ENCODE results near the gene LRFN3.
A peak's percentile ranks its signal among the peaks of the same experiment; 100 is the strongest.
"Not testable (repeated sequence)": the region's sequence is repeated elsewhere in the genome, so short reads cannot be mapped to it uniquely, and the experiment has no call there.

LRFN3 gene, protein sequence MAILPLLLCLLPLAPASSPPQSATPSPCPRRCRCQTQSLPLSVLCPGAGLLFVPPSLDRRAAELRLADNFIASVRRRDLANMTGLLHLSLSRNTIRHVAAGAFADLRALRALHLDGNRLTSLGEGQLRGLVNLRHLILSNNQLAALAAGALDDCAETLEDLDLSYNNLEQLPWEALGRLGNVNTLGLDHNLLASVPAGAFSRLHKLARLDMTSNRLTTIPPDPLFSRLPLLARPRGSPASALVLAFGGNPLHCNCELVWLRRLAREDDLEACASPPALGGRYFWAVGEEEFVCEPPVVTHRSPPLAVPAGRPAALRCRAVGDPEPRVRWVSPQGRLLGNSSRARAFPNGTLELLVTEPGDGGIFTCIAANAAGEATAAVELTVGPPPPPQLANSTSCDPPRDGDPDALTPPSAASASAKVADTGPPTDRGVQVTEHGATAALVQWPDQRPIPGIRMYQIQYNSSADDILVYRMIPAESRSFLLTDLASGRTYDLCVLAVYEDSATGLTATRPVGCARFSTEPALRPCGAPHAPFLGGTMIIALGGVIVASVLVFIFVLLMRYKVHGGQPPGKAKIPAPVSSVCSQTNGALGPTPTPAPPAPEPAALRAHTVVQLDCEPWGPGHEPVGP

DNA sequence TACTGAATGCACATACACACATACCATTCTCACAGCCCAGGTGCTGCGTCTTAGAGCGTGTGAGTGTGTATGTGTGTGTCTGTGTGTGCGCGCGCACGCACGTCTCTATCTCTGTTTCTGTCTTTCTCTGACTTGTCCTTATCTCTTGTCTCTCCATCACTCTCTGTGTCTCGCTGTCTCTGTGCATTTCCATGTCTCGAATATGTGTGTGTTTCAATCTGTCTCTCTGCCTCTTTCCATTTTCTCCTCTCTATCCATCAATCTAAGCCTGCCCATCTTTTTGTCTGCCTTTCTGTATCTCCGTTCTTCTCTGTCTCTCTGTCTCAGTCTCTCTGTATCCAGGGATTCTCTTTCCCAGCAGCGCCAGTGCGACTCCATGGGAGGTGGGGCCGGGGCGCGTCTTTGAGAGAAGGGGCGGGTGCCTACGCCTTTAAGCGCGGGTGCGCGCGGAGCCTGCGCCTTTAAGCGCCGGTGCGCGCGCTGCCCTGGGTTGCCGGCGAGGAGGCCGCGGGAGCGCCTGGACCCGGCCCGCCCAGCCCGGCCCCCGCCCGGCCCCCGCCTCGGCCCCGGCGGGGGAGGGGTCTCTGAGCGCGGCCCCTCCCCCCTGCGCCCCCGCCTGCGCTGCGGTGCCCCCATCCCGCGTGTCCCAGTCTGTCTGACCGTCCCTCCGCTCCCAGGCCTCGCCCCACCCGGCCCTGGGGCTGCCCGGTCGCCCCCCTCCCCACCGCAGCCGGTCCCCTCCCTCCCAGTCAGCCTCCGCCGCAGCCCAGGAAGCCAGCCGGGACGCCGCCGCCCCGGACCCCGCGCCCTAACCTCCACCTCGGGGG is at the start of gene LRFN3:
LRFN3 (plus strand) TSS at position 464 of the 827 bp plus-strand sequence. CDS start 3,052 bp downstream, outside the sequence.
- peak; percentile 51 for DNase-seq

DNA sequence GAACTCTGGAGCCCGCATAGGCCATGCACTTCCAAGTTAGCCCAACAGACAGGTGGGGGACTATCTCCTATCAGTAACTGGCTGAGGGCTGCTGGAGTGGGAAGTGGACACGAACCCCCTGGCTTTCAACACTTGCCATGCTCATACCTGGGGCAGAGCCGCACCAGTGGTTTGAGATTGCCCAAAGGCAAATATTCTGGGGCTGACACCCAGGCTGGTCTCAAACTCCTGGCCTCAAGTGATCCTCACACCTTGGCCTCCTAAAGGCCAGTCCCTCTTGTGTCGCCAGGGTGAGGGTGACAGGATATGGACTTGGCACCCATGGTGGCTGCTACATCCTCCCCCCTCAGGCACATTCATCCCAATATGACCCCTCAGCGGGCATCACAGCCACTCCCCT is 49.0 kb upstream of the LRFN3 start:
- no peak for DNase-seq

DNA sequence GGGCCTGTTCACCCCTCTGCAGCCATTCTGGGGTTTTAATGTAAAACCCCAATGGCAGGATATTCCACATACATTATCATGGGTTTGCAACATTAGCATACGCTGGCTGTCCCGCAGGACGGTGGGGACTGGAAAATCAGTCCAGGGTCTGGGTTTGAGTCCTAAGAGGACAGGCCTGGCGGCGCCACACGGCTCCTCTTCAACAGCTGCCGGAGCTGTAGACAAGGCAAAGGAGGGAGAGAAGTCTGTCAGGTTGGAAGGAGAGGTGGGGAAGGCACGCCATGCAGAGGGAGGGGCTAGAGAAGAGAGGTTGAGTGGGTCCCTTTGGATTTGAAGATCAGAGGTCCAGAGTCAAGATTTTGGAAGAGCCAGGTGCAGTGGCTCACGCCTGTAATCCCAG is 47.8 kb upstream of the LRFN3 start:
- no peak for DNase-seq

DNA sequence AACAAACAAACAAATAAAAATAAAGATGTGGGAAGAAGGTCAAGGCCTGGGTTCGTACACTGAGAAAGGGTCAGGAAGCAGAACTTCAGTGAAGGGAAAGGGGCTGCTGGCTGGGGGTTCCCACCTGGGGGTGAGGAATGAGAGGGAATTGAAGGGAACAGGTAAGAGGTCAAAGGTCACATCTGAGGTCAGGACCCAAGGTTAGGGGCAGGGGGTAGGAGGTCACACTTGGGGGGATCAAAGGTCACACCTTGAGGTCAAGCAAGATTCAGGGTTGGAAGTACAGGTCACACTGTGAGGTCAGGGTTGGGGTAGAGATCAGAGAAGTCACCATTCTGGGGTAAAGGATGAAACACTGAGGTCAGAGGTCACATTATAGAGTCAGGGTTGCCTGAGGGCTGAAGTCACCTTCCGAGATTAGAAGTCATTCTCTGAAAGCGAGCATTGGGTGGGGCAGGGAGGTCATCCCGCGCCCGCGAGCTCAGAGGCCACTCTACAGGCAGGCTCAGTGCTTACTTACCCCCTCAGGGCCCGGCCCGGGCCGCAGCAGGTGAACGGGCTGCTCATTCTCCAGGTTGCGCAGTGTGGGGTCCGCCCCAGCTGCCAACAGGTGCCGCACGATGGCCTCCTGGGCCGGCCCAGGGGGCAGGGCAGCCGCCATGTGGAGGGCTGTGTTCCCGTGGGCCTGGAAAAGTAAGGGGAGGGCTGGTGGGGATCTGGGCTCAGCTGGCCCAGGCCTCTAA is 46.6 kb upstream of the LRFN3 start:
- DNase-seq, result no peak

DNA sequence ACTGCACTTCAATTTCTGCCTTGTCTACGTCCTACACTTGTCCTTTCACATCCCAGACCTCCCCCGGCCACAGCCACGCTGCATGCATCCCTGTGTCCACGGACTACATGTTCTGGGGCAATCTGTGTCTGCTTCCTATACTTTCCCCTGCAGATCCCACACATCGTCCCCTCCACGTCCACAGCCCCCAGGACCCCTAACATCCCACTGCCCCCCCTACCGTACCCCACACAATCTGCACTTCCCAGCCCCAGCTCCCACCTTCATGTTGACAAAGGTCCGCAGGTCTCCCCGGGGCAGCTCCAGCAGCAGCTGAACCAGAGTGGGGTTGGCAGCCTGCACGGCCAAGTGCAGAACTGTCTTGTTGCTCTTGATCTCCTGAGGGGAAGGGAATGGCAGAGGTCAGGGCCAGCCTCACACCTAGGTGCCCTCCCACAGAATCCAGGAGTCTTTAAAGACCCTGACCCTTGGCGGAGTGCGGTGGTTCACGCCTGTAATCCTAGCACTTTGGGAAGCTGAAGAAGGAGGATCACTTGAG is 46.0 kb upstream of the LRFN3 start:
- DNase-seq, result no peak

DNA sequence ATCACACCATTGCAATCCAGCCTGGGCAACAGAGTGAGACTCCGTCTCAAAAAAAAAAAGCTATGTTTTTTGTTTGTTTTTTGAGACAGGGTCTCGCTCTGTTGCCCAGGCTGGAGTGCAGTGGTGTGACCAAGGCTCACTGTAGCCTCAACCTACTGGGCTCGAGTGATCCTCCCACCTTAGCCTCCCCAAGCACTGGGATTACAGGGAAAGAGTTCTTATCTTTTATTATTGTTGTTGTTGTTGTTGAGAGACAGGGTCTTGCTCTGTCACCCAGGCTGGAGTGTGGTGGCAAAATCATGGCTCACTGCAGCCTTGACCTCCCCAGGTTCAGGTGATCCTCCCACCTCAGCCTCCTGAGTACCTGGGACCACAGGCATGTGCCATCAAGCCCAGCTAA is 44.4 kb upstream of the LRFN3 start:
- DNase-seq, result not testable (repeated sequence)

DNA sequence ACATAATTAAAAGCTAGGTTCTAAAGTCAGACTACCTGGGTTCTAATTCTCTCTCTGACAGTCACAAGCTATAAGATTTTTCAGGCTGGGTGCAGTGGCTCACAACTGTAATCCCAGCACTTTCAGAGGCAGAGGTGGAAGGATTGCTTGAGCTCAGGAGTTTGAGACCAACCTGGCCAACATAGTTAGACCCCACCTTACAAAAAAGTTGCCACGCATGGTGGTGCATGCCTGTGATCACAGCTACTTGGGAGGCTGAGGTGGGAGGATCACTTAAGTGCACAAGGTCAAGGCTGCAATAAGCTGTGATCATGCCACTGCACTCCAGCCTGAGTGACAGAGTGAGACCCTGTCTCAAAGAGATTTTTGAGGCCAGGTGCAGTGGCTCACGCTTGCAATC is 41.8 kb upstream of the LRFN3 start:
- DNase-seq, result no peak

DNA sequence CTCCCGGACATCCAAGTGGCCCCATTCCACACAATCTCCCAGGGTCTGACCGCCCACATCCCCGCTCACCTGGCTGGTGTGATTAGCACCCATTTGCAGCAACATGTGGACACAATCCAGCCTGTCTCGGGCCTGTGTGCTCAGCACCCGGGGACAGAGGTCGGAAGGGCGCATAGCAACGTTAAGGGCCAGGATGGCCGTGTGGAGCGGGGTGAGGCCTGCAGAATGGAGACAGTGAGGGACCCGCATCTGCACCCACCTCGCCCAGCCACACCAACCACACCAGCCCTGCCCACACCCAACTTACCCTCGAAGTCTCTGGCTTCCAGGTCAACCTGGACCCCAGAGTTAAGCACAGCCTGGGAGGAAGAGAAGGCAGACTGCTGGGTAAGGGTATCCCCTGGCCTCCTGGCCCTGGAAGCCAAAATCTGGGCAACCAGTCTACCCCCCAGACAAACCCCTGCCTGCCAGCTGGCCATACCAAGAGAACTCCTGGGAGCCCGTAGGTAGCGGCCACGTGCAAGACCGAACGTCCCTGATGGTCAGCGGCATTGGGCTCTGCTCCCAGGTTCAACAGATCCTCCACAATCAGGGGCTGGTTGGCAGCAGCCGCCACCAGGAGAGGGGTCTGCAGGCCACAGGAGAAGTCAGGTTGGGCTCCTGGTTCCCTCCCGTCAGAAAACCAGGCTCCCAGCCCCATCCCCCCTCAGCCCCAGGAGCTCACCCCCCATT is 40.1 kb upstream of the LRFN3 start:
- DNase-seq, result no peak

DNA sequence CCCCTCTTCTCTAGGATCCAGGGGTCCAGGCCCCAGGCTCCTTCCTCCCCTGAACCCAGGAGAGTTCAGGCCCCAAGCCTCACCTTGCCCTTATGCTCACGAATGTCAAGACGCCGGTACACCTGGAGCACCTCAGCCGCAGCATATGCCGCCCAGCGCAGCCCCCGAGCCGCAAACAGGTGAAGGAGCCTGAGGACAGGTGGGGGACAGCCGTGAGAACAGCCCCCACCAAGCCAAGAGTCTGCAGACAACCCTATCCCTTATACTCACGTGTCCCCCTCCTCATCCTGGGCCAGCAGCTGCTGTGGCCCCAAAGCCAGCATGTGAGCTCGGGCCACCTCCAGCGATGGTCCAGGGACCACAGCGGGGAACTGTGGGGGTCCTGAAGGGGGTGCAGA is 39.5 kb upstream of the LRFN3 start:
- DNase-seq, result no peak

DNA sequence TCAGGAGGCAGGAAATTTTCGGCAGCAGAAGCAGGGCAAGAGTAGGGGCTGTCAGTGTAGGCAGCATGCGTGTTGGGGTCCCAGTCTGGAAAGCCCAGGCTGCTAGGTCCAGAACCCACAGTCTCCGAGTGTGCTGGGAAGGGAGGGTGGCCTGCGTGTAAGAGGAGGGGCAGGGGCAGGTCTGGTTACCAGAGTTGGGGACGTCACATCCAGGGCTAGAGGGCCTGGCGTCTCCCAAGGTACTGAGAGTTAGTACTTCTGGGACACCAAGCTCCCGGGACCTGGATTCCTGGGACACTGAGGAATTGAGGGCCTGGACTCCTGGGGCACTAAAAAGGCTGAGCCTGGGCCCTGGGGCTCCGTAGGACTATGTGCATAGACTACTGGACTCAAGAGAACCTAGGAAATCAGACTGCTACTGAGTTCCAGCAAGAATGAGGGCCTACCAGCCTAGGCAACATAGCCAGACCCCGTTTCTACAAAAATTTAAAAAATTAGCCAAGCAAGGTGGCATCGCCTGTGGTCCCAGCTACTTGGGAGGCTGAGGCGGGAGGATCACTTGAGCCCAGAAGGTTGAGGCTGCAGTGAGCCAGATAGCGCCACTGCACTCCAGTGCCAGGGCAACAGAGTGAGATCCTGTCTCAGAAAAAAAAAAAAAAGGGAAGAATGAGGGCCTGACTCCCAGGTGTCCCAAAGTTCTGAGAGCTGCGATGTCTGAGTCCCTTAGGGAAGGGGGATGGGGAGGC is 38.3 kb upstream of the LRFN3 start:
- DNase-seq, result no peak

DNA sequence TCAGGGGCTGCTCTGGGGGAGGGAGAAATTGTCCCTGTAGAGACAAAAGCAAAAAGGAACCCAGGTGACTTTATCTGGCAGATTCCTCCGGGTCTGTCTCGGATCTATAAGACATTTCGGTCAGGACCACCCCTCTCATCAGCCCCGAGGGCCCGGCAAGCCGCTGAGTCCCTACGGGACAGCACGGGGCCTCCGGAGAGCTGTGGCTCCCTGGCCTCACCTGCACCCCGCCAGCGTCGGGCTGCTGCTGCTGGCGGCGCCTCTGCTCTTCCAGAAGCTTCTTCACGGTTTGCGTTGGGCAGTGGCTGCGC is 37.7 kb upstream of the LRFN3 start:
- no peak for DNase-seq

DNA sequence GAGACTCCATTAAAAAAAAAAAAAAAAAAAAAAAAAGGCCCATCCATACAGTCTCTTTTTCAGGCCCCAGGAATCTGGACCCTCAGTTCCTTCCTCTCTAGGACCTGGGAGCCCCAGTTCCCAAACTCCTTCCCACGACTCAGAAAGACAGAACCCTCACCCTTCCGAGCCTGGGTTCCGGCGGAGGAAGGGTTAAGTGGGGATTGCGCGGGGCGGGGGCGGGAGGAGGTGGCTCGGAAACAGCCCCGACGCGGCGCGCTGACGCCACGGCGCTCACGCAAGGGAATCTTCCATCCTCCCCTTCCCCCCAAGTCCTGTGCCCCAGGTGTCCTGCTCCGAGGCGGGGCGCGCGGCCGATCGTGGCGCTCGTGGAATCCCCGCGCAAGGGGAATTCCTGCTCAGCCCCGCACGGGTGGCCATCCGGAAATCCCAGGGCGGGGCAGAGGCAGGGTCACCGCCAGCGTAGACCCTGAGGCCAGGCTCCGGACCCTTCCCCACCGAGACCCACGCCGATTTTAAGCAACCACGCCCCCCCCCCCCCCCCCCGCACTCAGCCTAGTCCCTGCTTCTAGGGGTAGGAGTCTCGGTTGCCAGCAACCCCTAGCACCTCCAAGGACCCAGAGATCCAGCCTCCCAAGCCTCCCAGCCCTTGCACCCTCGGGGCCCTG is 36.5 kb upstream of the LRFN3 start:
- DNase-seq, result peak; percentile 21

DNA sequence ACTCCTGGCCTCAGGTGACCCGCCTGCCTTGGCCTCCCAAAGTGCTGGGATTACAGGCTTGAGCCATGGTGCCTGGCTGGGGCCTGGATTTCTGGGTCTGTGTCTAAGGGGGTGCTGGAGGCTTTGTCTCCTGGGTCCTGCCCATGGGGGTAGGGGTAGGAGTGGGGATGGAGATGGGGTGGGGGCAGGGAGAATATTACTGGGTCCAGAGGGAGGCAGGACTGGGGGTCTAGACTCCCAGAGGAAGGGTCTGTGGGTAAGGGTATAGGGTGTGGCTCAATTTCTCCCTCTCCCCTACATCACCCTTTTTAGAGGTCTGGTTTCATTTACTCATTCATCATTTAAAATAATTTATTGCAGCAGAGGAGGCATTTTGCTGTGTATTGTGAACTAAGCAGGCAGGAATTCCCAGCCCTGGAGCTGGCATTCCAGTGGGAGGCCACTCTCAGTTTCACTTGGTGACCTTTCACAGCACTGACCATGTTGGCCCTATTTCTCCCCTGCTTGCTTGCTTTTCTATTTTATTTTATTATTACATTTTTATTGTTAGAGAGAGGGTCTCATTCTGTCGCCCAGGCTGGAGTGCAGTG is 35.0 kb upstream of the LRFN3 start:
- DNase-seq, result no peak

DNA sequence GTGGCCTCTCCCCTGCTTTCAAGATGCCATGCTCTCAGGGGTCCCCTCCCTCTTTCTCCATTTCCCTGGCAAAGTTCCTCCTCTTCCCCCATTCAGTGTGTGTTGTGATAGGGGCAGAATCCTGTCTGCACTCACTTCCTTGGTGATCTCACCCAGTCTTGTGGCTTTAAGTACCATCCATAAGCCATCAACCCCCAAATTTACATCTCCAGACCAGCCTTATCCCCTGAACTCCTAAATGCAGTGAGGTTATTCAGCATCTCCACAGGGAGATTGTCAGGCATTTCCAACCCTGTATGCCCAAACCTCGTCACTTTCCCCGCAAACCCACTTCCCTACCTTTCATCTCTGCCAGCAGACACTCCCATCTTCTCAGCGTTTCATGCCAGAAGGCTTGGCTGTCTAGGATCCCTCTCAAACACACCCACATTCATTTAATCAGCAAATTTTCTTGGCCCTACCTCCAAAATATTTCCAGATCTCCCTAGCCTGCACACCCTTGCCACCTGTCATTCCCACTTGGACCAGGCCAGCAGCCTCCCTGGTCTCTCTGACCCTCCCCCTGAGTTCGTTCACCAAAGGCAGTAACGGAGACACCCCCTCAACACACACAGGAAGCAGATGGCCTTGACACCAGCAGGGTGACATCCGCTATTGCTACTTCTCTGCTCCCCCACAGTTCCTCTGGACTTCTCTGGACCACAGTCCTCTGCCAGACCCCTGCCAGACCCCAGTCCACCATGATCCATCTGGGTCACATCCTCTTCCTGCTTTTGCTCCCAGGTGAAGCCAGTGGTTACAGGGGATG is 34.1 kb upstream of the LRFN3 start, which contains the start of gene HCST:
HCST (plus strand) TSS at position 676 of the 808 bp plus-strand sequence; CDS start at position 741, 65 bp downstream.
- DNase-seq, result no peak

DNA sequence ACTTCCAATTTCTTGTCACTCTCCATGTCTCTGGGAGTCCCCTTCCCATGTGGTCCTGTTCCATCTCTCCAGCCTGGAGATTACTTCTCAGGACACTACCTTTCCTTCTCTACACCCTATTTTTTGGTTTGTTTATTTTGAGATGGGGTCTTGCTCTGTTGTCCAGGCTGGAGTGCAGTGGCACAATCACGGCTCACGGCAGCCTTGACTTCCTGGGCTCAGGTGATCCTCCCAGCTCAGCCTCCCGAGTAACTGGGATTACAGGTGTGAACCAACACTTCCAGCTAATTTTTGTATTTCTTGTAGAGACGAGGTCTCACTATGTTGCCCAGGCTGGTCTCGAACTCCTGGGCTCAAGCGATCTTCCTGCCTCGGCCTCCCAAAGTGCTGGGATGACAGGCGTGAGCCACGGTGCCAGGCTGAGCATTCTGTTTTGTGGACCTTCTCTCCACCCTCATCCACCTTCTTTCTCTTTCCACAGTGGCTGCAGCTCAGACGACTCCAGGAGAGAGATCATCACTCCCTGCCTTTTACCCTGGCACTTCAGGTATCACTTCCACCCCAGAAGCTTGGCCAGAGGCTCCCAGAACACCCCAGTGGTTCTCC is 33.2 kb upstream of the LRFN3 start:
- DNase-seq, result no peak

DNA sequence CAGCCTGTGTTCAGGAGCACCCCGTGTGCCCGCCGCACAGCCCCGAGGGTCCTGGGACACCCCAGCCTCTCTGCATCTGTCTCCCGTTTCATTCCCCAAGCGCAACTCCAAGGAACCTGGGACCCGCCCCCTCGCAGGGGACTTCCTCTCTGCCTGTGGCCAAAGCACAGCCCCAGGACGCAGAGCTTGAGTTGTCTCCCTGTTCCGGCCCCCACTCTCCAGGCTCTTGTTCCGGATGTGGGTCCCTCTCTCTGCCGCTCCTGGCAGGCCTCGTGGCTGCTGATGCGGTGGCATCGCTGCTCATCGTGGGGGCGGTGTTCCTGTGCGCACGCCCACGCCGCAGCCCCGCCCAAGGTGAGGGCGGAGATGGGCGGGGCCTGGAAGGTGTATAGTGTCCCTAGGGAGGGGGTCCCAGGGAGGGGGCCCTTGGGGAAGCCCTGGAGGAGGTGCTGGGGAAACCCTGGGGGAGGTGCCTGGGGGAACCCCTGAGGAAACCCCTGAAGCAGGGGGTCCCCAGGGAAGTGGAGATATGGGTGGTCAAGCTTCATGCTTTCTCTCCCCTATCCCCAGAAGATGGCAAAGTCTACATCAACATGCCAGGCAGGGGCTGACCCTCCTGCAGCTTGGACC is 32.5 kb upstream of the LRFN3 start:
- no peak for DNase-seq

DNA sequence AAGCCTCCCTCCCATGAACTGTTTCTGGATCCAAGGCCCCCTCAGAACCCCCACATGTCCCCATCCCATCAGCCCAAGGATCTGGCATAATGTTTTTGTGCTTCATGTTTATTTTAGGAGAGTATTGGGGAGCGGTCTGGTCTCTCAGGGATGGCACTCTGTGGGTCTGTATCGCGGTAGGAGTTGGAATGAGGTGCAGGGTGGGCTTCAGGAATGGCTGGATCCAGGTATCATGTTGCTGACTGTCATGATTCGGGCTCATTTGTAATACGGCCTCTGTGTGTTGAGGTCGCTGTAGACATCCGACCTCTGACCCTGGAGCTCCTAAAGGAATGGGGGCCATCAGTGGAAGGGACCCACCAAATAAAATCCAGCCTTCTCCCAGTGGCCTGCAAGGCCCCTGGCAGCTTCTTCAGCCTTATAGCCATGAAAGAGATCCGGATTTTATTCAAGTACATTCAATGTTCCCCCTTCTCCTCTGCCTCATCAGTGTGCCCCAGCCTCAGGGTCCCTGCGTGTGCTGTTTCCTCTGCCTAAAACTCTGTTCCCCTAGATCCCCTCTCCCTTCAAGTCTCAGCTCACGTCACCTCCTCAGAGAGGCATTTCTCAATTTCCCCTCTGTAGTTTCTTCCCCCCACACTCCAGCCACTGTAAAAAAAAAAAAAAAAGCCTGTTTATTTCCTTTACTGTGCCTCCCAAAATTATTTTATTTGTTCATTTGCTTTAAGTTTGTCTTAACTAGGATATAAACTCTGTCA is 31.7 kb upstream of the LRFN3 start:
- no peak for DNase-seq

Data from NCI-H187 treated with DMSO at 0.1 percent for 48 hours (cell line).